ENCODE measurements around the gene SERPINA4.

Gene SERPINA4, protein sequence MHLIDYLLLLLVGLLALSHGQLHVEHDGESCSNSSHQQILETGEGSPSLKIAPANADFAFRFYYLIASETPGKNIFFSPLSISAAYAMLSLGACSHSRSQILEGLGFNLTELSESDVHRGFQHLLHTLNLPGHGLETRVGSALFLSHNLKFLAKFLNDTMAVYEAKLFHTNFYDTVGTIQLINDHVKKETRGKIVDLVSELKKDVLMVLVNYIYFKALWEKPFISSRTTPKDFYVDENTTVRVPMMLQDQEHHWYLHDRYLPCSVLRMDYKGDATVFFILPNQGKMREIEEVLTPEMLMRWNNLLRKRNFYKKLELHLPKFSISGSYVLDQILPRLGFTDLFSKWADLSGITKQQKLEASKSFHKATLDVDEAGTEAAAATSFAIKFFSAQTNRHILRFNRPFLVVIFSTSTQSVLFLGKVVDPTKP

GRCh38 chr14:94560751-94561655 lies at the start of gene SERPINA4:
Gene SERPINA4, plus strand, starts transcription at chr14:94561442. Its CDS starts 2,041 bp downstream, at chr14:94563483.
- DNase-seq (ENCODE audit: low spot score), result no peak

DNA sequence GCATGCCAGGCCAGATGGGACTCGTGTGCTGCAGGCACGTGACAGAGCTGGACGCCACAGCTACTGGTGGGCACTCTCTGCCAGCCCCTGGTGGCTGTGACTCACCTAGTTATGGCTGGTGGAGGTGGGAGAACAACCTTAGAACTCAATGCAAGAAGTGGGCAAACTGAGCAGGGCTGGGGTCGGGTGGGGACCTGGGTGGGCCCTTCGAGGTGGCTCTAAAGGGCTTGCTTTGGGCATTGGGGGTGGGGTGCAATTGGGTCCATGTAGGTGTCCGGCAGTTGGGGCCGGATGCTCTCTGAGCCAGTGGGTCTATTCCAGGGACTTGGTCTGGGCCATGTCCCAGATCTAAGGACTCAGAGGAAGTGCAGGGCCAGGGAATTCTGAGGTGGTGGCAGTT lies 46.9 kb upstream of the SERPINA4 start:
- no peak for DNase-seq (ENCODE audit: low spot score)

GRCh38 chr14:94515426-94515825 lies 45.8 kb upstream of the SERPINA4 start:
- no peak for DNase-seq (ENCODE audit: low spot score)

- DNase-seq (ENCODE audit: low spot score), result no peak
Measured at GRCh38 chr14:94515856-94516255, 45.4 kb upstream of the SERPINA4 start.

- DNase-seq (ENCODE audit: low spot score), result no peak
Measured at GRCh38 chr14:94517248-94517640, 44.0 kb upstream of the SERPINA4 start.

- DNase-seq (ENCODE audit: low spot score), result no peak
Measured at GRCh38 chr14:94517641-94518257, 43.5 kb upstream of the SERPINA4 start.

DNA sequence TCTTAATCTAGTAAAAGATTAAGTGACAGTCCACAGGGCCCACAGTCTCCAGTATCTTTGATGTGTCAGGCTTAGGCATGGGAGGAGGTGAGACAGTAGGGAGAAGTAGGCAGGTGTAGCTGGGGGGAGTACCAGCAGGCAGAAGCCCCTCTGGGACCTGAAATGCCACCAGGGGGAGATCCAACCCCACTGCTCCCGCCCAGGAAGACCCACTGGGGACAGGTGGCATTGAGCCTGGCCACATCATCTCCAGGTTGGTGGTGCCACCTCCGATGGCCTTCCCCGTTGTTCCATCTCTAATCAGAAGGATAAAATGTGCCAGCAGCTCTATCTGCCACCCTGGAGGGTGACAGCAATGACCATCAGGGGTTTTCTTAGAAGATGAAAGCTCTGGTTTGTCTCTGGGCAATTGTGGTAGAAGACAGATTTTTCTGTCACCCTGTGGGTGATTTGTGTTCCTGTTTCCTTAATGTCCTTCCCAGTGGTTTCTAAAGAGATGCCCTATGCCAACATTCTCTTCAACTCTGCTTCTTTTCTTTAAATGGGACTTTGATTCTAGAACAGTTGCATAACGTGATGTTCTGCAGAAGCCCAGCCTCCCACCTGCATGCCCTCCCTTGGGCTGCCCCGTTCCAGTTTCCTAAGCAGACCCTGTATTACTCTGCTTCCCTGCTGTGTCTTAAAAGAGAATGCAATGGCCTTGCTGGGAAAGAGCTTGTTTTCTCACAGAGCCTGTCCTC lies 39.7 kb upstream of the SERPINA4 start:
- DNase-seq (ENCODE audit: low spot score), result no peak

DNA sequence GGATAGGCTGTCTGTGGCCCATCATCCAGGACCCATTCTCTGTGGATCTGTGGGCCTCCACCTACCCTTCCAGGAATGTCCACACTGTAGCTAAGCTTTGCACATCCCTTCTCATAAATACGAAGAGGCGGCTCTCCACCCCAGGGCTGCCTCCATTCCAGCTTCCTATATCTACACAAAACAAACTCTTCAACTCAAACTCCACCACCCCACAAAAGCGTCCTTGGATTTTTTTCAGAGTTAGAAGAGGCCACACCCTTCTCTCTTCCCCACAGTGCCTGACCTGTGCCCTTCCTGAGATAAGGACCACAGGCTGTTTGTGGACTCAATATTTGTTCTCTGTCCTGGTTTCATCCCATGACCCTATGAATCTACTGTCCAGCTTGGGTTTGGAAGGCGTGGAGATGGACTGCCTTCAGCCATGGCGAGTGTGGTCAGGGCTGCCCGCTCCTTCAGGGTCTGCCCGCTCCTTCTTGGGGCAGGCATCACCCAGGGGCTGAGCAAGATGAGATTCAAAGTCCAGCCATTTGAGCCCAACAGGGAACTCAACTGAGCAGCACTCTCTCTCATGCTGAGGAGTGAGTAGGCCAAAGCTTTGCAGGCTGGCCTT lies 39.0 kb upstream of the SERPINA4 start:
- DNase-seq (ENCODE audit: low spot score), result no peak

DNA sequence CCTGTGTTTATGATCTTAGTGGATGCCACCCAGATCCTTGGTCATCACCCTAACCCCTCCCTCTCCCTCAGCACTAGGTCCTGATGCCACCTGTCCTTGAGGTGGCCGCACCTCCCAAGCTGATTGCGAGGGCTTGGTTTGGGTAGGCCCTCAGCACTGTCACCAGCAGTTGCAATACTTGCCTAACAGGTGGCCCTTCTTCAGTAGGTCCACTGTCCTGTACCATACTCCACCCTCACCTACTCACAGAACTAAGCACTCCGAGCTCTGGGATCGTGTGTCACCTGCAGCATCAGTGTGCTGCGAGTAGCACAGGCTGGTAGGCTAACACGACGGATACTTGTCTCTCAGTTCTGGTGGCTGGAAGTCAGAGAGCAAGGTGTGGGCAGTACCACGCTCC lies 38.0 kb upstream of the SERPINA4 start:
- no peak for DNase-seq (ENCODE audit: low spot score)

DNA sequence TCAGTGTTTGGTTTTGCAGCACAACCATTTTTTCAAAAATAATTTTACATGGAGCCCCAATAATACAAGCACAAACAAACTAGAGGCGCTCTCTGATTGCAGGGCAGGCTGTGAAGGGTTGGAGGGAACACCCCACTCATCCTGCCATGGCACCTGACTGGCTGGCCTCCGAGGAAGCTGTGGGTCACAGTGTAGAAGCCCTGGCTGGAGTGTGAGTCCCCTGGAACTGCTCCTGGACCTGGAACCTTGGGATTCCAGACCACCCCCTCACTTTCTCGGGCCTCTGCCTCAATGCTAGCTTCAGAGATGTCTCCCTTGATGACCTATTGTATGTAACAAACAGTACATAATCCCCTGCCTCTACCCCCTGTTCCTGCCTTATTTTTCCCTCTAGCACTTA lies 37.1 kb upstream of the SERPINA4 start:
- no peak for DNase-seq (ENCODE audit: low spot score)

GRCh38 chr14:94531187-94531586 lies 30.1 kb upstream of the SERPINA4 start:
- no peak for DNase-seq (ENCODE audit: low spot score)

DNA sequence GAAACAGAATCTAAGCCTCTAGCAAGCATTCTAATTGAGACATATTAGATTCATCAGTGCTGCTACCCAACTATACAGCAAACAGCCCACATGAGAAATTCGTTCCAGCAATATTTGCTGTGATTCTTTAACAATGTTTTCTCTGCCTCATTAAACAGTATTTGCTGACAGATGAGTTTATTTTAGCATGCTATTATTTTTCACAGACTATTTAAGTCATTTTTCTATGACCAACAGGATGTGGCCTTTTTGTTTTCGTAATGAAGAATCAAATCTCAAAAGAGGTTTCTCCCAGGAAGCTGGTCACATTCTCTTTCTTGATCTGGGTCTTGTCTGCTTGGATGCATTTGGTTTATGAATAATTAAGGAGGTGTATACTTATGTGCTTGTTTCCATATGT lies 28.8 kb upstream of the SERPINA4 start:
- no peak for DNase-seq (ENCODE audit: low spot score)

GRCh38 chr14:94535506-94535905 lies 25.7 kb upstream of the SERPINA4 start:
- no peak for DNase-seq (ENCODE audit: low spot score)

DNA sequence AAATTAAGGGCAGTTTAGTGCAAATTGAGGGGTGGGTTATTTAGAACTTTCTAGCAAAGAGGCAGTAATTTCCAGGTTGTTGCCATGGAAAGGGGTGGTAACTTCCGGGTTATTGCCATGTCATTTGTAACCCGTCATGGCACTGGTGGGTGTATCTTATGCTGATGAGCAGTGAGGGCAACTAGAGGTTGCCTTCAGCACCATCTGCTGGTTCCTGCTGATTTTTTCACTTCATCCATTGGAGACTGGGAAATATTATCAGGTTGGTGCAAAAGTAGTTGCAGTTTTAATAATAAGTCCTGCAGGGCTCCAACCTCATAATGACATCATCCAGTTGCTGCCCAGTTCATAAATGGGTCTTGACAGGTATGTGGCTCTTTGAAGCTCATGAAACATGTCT lies 24.4 kb upstream of the SERPINA4 start:
- no peak for DNase-seq (ENCODE audit: low spot score)

GRCh38 chr14:94538070-94538740 lies 23.0 kb upstream of the SERPINA4 start:
- no peak for DNase-seq (ENCODE audit: low spot score)

- DNase-seq (ENCODE audit: low spot score), result no peak
Measured at GRCh38 chr14:94539181-94539580, 22.1 kb upstream of the SERPINA4 start.

GRCh38 chr14:94540031-94540794 lies 21.0 kb upstream of the SERPINA4 start:
- no peak for DNase-seq (ENCODE audit: low spot score)

DNA sequence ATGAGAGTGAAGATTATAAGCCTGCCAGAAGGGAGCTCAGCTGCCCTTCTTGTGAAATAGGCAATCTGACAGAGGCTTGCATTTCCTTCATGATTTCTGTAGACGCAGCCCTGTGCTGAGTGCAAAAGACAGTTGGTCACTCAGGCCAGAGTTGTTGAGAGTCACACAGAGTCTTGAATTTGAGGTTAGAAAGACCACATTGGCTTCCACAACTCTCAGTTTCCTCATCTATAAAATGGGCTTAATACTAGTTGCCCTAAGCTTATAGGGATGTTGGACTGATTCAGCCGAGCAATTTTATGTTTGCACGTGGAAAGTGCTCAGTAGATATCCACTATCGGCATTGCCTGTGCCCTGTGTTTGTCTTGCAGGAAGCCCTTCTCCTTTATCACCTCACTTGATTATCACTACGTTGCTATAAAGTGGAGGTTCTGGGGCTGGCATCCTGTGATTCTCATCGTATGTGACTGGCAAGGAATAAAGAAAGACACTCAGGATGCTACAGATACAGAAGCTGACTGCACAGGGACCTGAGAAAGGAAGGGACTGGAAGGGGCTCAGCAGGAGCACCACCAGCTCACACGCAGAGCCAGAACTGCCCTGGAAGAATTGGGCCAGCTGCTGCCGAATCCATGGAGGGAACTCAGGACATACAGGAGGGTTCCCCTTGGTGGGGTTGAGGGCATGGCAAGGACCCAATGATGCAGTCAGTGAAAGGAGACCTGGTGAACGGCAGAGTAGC lies 19.8 kb upstream of the SERPINA4 start:
- no peak for DNase-seq (ENCODE audit: low spot score)

DNA sequence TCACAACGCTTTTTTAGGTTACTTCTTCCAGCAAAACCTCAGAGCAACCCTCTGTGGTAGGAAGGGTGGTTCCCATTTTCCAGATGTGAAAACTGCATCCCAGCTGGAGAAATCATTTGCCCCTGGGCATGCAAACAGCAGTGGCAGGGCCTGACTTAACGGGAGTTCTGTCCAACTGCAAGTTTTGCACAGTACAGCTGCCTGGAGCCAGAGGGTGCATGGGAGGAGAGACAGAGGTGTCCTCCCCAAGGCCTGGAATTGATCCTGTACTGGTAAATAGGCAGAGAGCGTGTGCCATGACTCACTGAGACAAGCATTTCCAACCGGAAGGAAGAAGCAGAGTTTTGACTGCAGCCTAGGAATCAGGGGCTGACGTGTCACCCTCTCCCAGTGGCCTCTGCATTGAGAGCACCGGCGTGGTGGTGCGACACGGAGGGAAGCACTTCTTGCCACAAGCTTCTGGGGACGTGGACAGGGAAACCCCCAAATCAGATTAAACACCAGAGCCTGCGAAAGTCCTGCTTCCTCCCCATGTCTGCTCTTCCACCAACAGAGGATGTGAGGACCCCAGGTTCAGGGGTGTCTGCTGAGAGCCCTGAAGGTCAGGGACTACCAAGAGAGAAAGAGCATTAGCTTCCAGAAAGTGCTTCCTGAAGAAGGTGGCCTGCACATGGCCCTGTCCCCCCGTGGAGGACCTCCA lies 19.0 kb upstream of the SERPINA4 start:
- DNase-seq (ENCODE audit: low spot score), result no peak

Measured in LoVo (cell line).